ENCODE data around the gene FBLN7.
"Not testable (repeated sequence)": the region's sequence is repeated elsewhere in the genome, so short reads cannot be mapped to it uniquely, and the experiment has no call there.

Gene FBLN7

GRCh38 chr2:112187046-112187715 lies 49.0 kb downstream of the FBLN7 start:
- DNase-seq: no peak

- DNase-seq: peak; percentile 67 to 85
These were observed 49.8 kb downstream of the FBLN7 start for GRCh38 chr2:112187805-112188596.

GRCh38 chr2:112189001-112189556 lies 50.9 kb downstream of the FBLN7 start:
- DNase-seq: no peak

- no peak for DNase-seq
These were observed 55.8 kb downstream of the FBLN7 start for GRCh38 chr2:112194028-112194427.

DNA sequence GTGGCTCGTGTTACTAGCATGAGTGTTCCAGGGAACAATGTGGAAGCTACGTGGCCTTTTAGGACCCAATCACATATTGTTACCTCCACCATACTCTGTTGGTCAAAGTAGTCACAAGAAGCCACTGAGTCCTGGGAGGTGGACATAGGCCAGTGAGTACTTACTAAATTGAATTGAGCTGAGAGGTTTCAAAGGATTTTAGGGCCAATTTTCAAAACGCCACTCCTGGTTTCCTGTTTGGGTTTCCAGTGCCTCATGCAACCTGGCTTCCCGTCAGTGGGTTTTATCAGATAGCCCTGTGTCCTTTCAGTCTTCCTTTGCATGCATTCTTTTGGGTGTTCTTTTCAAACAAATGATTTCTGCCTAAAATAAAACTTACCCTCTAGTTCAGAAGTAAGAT lies 56.3 kb downstream of the FBLN7 start:
- DNase-seq: no peak

DNA sequence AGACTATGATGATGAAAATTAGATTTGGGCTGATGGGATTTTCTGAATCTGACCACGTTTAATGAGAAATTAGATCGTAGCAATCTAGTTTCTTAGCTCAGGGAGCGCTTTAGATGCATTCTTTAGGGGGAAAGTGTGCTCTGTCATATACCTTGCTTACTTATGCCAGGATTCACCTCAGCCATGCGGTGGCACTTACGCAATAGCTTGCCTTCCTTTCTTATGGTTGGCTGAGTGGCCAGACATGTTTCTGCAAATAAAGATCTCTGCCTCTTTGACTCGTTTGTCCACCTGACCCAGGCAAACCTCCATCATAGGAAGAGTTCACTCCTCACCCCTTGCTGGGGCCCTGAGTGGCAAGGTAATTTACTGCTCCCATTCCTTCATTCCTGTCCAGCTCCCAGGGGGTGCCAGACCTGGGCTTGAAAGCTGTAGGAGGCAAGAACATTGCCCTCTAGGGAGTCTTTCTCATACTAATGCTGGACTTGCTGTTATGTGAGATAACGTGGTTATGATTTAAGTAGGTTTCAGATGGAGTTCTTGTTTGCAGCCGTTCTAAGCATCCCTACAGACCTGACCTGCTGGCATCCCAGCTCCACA lies 57.1 kb downstream of the FBLN7 start:
- DNase-seq: no peak

- DNase-seq: no peak
These were observed 57.8 kb downstream of the FBLN7 start for GRCh38 chr2:112195950-112196349.

GRCh38 chr2:112197868-112198267 lies 59.7 kb downstream of the FBLN7 start:
- DNase-seq: no peak

GRCh38 chr2:112198780-112199179 lies 60.6 kb downstream of the FBLN7 start:
- no peak for DNase-seq

GRCh38 chr2:112199188-112199587 lies 61.0 kb downstream of the FBLN7 start:
- DNase-seq: no peak

GRCh38 chr2:112201696-112202430 lies 63.7 kb downstream of the FBLN7 start:
- DNase-seq: no peak

DNA sequence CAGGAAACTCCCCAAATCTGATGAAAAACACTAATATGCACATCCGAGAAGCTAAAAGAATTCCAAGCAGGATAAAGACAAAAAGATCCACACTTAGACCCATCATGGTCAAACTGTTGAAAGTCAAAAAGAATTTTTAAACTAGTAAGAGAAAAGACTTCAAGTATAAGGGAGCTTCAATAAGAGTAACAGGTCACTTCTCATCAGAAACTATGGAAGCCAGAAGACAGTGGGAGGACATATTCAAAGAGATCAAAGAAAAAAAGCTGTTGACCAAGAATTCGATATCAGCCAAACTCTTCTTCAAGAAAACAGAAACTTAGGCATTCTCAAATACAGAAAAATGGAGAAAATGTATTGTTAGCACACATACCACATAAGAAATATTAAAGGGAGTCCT lies 66.2 kb downstream of the FBLN7 start:
- DNase-seq: no peak

- not testable (repeated sequence) for DNase-seq
These were observed 69.7 kb downstream of the FBLN7 start for GRCh38 chr2:112207905-112208304.

- no peak for DNase-seq
These were observed 78.0 kb downstream of the FBLN7 start for GRCh38 chr2:112216167-112216566.

GRCh38 chr2:112217854-112218253 lies 79.7 kb downstream of the FBLN7 start:
- no peak for DNase-seq

- DNase-seq: no peak
These were observed 82.0 kb downstream of the FBLN7 start for GRCh38 chr2:112220186-112220585.

DNA sequence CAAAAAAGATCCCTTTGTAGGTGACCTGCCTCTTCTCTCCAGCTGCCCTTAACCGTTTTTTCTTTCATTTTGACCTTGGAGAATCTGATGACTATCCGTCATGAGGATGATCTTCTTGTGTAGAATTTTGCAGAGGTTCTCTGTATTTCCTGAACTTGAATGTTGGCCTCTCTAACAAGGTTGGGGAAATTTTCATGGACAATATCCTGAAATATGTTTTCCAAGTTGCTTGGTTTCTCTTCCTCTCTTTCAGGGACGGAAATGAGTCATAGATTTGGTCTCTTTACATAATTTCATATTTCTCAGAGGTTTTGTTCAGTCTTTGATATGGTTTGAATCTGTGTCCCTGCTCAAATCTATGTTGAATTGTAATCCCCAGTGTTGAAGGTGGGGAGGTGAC lies 82.6 kb downstream of the FBLN7 start:
- DNase-seq: no peak

DNA sequence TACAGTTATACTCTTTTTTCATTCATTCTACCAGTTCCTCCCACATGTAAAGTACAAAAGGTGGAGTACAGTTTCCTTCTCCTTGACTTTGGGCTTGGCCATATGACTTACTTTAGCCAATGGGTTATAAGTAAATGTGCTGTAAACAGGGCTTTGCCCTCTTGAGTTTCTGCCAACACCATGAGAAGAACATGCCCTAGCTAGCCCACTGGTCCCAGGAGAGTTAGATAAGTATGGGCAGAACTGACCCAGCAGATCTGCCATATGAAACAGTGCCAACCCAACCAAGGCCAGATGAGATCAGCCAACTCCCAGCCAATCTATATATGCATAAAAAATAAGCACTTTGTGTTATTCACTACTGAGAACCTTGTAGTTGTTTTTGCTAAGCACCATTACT lies 91.2 kb downstream of the FBLN7 start:
- DNase-seq: no peak

GRCh38 chr2:112230371-112230770 lies 92.2 kb downstream of the FBLN7 start:
- DNase-seq: no peak
